HG03045 (cell line): ENCODE measurements around the gene ADAM11.

Source experiments
- ATAC-seq: cut with Tn5 transposase; IDR thresholded peaks from one replicate; pipeline ENCODE4 v1.9.1; 2021; ENCODE audit warnings: mild to moderate bottlenecking, moderate library complexity; ENCODE audit not compliant: unreplicated experiment

ADAM11 gene

DNA sequence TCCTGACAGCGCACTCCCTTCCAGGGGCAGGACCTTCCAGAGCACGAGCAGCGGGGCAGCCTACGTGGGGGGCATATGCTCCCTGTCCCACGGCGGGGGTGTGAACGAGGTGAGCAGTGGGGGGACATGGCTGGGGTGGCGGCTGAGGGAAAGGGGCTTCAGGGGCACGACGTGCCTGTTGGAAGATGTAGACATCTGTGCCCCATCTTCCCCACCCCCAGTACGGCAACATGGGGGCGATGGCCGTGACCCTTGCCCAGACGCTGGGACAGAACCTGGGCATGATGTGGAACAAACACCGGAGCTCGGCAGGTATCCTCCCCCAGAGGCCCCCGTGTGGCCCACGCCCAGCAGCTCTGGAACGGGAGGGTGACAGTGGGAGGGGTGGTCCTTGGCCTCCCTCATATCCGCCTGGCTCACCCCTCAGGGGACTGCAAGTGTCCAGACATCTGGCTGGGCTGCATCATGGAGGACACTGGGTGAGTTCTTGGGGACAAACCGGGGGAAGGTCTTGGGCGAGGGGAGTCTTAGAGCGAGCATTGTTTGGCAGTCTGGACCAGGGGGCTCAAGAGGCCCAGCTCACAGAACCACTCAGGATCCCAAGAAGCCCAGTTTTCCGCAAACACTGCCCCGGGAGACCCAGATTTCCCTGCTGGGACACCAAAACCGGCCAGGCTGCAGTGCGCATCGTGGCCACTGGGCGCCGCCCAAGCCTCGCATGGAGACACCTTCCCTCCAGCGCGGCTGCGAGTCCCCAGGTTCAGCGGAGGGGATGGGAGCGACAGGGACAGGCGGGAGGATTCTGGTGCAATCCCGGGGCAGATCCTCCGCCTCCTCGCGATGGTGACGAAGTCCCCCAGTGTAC is 15.7 kb downstream of the ADAM11 start:
- peak; percentile 37 for ATAC-seq

- peak; percentile 85 for ATAC-seq
Measured at GRCh38 chr17:44775136-44775837, 16.5 kb downstream of the ADAM11 start.

DNA sequence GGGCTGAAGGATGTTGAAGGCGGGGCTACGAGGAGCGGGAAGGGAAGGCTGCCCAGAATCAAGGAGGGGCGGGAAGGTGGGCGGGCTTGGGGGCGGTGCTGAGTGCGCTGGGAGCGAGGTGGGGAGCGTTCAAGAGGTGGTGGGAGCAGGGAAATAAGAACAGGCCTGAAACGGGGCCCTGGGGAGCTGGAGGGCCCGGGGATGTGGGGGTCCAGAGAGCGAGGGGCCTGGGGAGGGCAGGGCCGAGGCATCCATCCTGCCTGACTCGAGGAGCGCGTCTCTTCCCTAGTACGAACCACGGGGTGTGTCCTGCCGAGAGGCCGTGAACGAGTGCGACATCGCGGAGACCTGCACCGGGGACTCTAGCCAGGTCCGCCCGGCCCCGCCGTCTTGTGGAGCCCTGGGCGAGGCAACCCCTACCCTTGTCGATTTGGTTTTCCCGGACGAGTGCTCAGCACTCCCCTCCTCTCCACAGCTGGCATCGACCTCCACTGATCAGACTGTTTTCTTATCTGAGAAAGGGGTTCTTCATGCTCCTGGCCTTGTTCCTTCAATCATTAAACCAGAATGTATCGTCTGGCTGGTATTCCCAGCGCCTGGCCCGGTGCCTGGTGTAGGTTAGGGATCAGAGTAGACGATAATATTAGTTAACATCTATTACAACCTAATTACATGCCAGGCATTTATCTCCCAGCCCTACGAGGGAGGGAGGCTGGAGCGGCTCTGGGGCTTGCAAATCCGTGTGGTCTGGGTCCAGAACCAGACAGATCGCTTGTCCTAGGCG is 17.2 kb downstream of the ADAM11 start:
- peak; percentile 3 for ATAC-seq

- no peak for ATAC-seq
Measured at GRCh38 chr17:44776628-44777393, 18.0 kb downstream of the ADAM11 start.

- no peak for ATAC-seq
Measured at GRCh38 chr17:44777394-44778348, 18.9 kb downstream of the ADAM11 start.

DNA sequence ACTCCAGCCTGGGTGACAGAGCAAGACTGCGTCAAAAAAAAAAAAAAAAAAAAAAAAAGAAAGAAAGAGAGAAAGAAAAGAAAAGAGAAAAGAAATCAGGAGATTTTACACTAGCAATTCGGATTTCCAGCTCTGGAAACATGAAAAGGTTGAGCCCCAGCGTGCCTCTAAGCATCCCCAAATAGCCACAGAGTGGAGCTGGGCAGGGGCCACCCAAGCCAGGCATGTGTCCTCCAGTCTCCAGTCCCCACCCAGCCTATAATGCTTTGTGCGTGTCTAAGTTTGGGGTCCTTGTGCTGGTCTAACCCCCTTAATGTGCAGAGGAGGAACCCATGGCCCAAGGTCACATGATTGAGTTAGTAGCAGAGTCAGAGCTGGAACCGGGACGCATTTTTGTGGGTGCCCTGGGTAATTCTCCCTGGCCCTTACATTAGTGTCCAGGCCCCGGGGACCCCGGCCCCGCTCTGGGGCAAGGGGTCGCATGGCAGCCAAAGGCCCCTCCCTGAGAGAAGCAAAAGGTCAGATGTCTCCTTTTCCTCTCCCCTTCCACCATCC is 19.9 kb downstream of the ADAM11 start:
- ATAC-seq, result no peak

DNA sequence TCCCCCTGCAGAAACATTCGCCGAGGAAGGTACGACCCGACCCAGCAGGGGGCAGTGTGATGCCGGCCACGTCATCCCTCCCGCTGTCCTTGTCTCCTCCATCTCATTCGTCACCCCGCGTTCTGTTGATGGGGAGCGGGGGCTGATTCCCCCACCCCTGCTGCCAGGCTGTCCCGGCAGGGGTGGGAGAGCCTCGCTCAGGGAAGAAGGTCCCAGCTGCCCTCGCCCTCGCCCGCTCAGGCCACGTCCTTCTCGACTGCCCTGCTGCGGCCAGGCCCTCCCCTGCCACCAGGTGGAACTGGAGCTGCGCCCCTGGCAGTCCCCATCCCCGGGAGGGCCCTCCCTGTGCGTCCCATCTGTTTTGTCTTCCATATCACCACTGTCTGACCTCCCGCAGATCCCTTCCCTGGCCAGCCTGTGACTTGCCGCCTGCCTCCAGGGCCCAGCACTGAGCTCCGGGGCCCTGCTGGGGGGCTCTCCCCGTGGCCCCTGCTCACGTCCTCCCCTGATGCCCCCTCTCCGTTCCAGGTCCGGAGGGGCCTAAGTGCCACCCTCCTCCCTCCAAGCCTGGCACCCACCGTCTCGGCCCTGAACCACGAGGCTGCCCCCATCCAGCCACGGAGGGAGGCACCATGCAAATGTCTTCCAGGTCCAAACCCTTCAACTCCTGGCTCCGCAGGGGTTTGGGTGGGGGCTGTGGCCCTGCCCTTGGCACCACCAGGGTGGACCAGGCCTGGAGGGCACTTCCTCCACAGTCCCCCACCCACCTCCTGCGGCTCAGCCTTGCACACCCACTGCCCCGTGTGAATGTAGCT is 20.6 kb downstream of the ADAM11 start:
- no peak for ATAC-seq

DNA sequence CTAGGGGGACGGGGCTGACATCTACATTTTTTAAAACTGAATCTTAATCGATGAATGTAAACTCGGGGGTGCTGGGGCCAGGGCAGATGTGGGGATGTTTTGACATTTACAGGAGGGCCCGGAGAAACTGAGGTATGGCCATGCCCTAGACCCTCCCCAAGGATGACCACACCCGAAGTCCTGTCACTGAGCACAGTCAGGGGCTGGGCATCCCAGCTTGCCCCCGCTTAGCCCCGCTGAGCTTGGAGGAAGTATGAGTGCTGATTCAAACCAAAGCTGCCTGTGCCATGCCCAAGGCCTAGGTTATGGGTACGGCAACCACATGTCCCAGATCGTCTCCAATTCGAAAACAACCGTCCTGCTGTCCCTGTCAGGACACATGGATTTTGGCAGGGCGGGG is 21.4 kb downstream of the ADAM11 start:
- ATAC-seq, result no peak

GRCh38 chr17:44780845-44781480 is 22.2 kb downstream of the ADAM11 start:
- no peak for ATAC-seq

DNA sequence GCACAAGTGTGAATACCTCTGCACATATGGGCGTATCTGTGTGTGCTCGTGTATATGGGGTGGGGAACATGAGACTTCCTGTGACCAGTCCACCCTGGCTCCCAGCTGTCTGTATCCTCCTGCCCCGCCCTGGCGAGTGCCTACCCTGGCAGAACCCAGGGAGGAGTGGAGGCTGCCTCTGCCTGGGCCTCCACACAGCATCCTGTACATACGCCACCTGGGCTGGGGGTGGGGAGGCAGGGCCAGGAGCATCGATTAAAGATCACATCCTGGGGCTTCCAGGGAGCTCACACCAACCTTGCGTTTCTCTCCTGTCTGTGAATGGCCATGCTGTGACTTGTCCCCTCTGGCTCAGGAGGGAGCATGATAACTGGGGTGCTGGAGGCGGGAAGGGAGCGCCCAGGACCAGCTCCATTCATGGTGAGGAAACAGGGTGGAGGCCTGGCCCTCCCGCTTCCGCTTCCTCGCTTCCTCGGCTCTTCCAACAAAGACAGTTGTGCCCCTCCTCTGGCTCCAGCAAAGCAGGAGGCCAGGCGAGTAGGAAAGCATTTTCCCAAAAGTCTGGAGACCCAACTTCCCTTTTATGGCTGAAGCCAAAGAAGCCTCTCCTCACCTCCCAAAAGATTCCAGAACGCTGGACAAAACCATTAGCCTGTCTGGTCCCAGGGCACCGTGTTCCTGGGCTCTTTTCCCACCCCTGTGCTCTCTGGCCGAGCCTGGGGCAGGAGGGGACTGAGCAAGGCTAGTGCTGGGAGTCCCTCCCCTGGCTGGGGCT is 22.9 kb downstream of the ADAM11 start:
- no peak for ATAC-seq

GRCh38 chr17:44782326-44782850 is 23.6 kb downstream of the ADAM11 start:
- no peak for ATAC-seq

- no peak for ATAC-seq
Measured at GRCh38 chr17:44785921-44786320, 27.1 kb downstream of the ADAM11 start.

DNA sequence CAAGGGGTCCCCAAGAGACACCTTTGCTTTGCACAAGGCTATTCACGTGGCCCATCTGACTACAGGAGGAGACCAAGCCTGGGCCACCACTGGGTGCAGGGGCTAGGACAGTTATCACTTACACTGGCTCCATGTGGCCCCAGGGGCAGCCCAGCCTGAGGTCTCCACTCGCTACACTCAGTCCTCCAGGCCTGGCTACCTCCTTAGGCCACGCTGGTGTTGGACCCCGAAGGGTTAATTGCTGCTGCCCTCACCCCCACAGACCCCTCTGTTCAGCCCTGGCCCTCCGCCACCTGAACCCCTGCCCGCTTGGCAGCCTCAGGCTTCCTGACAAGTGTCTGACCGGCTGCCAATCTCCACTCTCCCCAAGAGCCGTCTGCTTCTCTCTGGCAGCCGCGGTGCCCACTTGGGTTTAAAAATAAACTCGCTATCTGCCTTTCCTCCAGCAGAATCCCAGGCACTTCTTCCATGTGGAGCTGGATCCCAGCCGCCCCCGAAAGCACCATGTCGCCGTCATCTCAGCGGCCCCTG is 27.8 kb downstream of the ADAM11 start:
- no peak for ATAC-seq

- no peak for ATAC-seq
Measured at GRCh38 chr17:44787271-44787940, 28.6 kb downstream of the ADAM11 start.

GRCh38 chr17:44788139-44788538 is 29.4 kb downstream of the ADAM11 start:
- ATAC-seq, result no peak

DNA sequence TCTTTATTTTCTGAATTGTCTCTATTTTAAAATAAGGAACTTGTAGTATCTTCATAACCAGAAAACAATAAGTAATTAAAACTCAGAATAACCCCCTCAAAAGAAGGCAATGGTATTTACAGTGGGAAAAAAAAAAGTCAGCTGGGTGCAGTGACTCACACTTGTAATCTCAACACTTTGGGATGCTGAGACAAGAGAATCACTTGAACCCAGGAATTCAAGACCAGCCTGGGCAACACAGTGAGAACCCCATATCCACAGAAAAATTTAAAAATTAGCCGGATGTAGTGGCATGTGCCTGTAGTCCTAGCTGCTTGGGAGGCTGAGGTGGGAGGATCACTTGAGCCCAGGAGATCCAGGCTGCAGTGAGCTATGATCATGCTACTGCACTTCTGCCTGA is 33.5 kb downstream of the ADAM11 start:
- no peak for ATAC-seq
